ENCODE measurements around the gene ASTL.
"Not testable (repeated sequence)": the region's sequence is repeated elsewhere in the genome, so short reads cannot be mapped to it uniquely, and the experiment has no call there.

The ASTL gene

DNA sequence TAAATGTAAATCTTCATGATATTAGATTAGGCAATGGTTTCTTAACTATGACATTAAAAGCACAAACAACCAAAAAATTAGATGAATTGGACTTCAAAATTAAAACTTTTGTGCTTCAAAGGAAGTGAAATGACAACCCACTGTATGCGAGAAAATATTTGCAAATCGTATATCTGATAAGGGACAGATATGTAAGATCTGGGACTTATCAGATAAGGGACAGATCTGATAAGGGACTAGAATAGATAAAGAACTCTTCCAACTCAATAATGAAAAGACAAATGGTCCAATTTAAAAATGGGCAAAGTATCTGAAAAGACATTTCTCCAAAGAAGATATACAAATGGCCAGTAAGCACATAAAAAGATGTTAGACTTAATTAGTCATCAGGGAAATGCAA, 51.2 kb downstream of the ASTL start (continued):
- TF ChIP-seq, protein P1, sequence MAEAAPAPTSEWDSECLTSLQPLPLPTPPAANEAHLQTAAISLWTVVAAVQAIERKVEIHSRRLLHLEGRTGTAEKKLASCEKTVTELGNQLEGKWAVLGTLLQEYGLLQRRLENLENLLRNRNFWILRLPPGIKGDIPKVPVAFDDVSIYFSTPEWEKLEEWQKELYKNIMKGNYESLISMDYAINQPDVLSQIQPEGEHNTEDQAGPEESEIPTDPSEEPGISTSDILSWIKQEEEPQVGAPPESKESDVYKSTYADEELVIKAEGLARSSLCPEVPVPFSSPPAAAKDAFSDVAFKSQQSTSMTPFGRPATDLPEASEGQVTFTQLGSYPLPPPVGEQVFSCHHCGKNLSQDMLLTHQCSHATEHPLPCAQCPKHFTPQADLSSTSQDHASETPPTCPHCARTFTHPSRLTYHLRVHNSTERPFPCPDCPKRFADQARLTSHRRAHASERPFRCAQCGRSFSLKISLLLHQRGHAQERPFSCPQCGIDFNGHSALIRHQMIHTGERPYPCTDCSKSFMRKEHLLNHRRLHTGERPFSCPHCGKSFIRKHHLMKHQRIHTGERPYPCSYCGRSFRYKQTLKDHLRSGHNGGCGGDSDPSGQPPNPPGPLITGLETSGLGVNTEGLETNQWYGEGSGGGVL (tag by site-specific recombination; IDR thresholded peaks at IDR 0.05), result no peak
- TF ChIP-seq, protein P2, sequence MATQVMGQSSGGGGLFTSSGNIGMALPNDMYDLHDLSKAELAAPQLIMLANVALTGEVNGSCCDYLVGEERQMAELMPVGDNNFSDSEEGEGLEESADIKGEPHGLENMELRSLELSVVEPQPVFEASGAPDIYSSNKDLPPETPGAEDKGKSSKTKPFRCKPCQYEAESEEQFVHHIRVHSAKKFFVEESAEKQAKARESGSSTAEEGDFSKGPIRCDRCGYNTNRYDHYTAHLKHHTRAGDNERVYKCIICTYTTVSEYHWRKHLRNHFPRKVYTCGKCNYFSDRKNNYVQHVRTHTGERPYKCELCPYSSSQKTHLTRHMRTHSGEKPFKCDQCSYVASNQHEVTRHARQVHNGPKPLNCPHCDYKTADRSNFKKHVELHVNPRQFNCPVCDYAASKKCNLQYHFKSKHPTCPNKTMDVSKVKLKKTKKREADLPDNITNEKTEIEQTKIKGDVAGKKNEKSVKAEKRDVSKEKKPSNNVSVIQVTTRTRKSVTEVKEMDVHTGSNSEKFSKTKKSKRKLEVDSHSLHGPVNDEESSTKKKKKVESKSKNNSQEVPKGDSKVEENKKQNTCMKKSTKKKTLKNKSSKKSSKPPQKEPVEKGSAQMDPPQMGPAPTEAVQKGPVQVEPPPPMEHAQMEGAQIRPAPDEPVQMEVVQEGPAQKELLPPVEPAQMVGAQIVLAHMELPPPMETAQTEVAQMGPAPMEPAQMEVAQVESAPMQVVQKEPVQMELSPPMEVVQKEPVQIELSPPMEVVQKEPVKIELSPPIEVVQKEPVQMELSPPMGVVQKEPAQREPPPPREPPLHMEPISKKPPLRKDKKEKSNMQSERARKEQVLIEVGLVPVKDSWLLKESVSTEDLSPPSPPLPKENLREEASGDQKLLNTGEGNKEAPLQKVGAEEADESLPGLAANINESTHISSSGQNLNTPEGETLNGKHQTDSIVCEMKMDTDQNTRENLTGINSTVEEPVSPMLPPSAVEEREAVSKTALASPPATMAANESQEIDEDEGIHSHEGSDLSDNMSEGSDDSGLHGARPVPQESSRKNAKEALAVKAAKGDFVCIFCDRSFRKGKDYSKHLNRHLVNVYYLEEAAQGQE (tag by site-specific recombination; IDR thresholded peaks at IDR 0.05), result no peak
- TF ChIP-seq ZNF324 (tag by site-specific recombination; IDR thresholded peaks at IDR 0.05) (no peak), ZNF274 (IDR thresholded peaks at IDR 0.05; ENCODE audit: low read length) (no peak), ZNF274 (tag by site-specific recombination; IDR thresholded peaks at IDR 0.05; ENCODE audit: borderline replicate concordance) (no peak)

DNA sequence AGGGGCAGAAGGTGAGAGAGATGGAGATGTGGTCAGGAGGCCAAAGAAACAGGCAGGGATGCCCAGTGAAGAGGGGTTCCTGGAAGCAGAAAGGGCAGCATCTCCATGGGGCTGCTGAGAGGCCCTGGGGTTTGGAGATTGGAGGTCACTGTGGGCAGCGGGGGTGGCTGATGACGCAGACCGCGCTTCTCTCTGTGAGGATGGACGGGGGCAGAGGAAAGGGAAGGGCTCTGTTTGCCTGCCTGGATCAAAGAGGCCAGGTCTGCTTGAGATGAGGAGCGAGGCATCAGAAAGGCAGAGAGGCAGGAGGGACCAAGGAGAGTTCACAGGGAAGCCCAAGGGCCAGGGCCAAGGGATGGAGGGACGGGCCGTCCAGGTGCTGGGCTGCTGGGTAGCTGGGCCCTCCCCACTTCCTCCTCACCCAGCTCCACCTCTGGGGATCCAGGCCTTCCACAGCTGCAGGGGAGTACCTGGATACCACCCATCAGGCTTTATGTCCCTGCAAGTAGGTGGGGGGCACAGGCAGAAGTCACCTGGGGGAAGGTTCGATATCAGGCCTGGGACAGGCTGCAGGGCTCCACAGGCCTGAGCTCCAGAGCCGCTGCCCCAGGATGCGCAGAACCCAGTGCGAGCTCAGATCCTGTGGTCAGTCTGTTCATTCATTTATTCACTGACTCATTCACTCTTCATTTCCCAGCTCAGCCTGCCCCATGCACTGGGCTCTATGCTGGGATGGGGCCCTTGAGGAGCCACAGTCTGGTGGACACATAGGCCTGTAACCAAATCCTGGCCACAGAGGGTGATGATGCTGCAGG, 52.6 kb downstream of the ASTL start:
- CTCF ChIA-PET, result interaction anchor here (0.7 to 1.6 kb wide), 3 partner anchors 53 to 89 kb away, joined by 3 to 4 read pairs (median 3); no protein-coding TSS in a partner anchor
- no peaks in the 10 kb centered on the region for H3K9me3 ChIP-seq (ENCODE audit: control insufficient read depth, insufficient read depth, low read depth, low read length)
- no peaks in the 10 kb centered on the region for H3K36me3 ChIP-seq (ENCODE audit: control insufficient read depth in 2 of 2, insufficient read depth in 1 of 2, low read length in 2 of 2)
- no peak overlapping the region for H3K27ac ChIP-seq (ENCODE audit: extremely low read depth, low read depth, low read length)
- POLR2A ChIA-PET, result no interaction called here
- H3K4me3 ChIP-seq (ENCODE audit: low read depth, low read length), result no peak overlapping the region
- TF ChIP-seq, protein P3, sequence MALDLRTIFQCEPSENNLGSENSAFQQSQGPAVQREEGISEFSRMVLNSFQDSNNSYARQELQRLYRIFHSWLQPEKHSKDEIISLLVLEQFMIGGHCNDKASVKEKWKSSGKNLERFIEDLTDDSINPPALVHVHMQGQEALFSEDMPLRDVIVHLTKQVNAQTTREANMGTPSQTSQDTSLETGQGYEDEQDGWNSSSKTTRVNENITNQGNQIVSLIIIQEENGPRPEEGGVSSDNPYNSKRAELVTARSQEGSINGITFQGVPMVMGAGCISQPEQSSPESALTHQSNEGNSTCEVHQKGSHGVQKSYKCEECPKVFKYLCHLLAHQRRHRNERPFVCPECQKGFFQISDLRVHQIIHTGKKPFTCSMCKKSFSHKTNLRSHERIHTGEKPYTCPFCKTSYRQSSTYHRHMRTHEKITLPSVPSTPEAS (tag by site-specific recombination; IDR thresholded peaks at IDR 0.05), result no peak
- TF ChIP-seq, protein P4, sequence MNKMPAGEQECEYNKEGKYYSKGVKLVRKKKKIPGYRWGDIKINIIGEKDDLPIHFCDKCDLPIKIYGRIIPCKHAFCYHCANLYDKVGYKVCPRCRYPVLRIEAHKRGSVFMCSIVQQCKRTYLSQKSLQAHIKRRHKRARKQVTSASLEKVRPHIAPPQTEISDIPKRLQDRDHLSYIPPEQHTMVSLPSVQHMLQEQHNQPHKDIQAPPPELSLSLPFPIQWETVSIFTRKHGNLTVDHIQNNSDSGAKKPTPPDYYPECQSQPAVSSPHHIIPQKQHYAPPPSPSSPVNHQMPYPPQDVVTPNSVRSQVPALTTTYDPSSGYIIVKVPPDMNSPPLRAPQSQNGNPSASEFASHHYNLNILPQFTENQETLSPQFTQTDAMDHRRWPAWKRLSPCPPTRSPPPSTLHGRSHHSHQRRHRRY (tag by site-specific recombination; IDR thresholded peaks at IDR 0.05), result no peak
- TF ChIP-seq BCL11A (tag by site-specific recombination; IDR thresholded peaks at IDR 0.05; ENCODE audit: low read depth), result no peak
- TF ChIP-seq, protein P5, sequence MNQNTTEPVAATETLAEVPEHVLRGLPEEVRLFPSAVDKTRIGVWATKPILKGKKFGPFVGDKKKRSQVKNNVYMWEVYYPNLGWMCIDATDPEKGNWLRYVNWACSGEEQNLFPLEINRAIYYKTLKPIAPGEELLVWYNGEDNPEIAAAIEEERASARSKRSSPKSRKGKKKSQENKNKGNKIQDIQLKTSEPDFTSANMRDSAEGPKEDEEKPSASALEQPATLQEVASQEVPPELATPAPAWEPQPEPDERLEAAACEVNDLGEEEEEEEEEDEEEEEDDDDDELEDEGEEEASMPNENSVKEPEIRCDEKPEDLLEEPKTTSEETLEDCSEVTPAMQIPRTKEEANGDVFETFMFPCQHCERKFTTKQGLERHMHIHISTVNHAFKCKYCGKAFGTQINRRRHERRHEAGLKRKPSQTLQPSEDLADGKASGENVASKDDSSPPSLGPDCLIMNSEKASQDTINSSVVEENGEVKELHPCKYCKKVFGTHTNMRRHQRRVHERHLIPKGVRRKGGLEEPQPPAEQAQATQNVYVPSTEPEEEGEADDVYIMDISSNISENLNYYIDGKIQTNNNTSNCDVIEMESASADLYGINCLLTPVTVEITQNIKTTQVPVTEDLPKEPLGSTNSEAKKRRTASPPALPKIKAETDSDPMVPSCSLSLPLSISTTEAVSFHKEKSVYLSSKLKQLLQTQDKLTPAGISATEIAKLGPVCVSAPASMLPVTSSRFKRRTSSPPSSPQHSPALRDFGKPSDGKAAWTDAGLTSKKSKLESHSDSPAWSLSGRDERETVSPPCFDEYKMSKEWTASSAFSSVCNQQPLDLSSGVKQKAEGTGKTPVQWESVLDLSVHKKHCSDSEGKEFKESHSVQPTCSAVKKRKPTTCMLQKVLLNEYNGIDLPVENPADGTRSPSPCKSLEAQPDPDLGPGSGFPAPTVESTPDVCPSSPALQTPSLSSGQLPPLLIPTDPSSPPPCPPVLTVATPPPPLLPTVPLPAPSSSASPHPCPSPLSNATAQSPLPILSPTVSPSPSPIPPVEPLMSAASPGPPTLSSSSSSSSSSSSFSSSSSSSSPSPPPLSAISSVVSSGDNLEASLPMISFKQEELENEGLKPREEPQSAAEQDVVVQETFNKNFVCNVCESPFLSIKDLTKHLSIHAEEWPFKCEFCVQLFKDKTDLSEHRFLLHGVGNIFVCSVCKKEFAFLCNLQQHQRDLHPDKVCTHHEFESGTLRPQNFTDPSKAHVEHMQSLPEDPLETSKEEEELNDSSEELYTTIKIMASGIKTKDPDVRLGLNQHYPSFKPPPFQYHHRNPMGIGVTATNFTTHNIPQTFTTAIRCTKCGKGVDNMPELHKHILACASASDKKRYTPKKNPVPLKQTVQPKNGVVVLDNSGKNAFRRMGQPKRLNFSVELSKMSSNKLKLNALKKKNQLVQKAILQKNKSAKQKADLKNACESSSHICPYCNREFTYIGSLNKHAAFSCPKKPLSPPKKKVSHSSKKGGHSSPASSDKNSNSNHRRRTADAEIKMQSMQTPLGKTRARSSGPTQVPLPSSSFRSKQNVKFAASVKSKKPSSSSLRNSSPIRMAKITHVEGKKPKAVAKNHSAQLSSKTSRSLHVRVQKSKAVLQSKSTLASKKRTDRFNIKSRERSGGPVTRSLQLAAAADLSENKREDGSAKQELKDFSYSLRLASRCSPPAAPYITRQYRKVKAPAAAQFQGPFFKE (tag by site-specific recombination; IDR thresholded peaks at IDR 0.05; ENCODE audit: borderline replicate concordance), result no peak
- TF ChIP-seq ZNF747 (tag by site-specific recombination; IDR thresholded peaks at IDR 0.05), result no peak
- TF ChIP-seq FEZF1 (tag by site-specific recombination; IDR thresholded peaks at IDR 0.05), result no peak
- no peak for TF ChIP-seq KLF10 (tag by site-specific recombination; IDR thresholded peaks at IDR 0.05)
- TF ChIP-seq, protein P6, sequence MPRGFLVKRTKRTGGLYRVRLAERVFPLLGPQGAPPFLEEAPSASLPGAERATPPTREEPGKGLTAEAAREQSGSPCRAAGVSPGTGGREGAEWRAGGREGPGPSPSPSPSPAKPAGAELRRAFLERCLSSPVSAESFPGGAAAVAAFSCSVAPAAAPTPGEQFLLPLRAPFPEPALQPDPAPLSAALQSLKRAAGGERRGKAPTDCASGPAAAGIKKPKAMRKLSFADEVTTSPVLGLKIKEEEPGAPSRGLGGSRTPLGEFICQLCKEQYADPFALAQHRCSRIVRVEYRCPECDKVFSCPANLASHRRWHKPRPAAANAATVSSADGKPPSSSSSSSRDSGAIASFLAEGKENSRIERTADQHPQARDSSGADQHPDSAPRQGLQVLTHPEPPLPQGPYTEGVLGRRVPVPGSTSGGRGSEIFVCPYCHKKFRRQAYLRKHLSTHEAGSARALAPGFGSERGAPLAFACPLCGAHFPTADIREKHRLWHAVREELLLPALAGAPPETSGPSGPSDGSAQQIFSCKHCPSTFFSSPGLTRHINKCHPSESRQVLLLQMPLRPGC (tag by site-specific recombination; IDR thresholded peaks at IDR 0.05), result no peak
- no peaks in the 10 kb centered on the region for H3K4me1 ChIP-seq (ENCODE audit: control insufficient read depth, insufficient read depth, low read length)

DNA sequence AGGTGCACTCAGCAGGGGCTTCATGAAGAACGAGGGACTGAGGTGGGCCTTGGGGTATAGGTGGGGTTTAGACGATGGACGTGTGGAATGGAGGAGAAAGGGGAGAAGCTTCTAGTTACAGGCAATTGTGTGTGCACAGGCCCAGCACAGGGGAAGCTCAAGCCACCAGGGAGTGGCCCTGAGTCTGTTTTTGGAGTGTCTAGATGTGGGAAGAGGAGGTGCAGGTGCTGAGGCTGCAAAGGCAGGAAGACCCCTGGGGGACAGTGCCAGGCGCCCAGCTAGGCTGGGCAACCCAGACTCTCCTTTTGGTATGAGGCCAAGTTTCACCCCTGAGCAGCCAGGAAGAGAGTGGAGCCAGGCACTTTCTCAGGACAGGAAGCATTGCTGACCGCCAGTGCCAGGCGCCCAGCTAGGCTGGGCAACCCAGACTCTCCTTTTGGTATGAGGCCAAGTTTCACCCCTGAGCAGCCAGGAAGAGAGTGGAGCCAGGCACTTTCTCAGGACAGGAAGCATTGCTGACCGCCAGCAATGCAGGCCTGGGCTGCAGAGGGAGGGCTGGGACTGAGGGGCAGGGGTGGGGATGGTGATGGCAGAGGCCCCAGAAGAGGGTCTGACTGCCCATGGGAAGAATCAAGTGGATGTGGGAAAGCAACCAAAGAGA, 53.3 kb downstream of the ASTL start:
- H3K9me3 ChIP-seq (ENCODE audit: control insufficient read depth, insufficient read depth, low read depth, low read length); H3K4me3 ChIP-seq (ENCODE audit: low read depth, low read length); POLR2A ChIA-PET; H3K27ac ChIP-seq (ENCODE audit: extremely low read depth, low read depth, low read length); CTCF ChIA-PET; H3K36me3 ChIP-seq (ENCODE audit: control insufficient read depth in 2 of 2, insufficient read depth in 1 of 2, low read length in 2 of 2); H3K4me1 ChIP-seq (ENCODE audit: control insufficient read depth, insufficient read depth, low read length): not testable (repeated sequence)

All from HEK293 (cell line).